Measurements from ENCODE around the gene OSBPL5.
"Not testable (repeated sequence)": the region's sequence is repeated elsewhere in the genome, so short reads cannot be mapped to it uniquely, and the experiment has no call there.

The OSBPL5 gene

DNA sequence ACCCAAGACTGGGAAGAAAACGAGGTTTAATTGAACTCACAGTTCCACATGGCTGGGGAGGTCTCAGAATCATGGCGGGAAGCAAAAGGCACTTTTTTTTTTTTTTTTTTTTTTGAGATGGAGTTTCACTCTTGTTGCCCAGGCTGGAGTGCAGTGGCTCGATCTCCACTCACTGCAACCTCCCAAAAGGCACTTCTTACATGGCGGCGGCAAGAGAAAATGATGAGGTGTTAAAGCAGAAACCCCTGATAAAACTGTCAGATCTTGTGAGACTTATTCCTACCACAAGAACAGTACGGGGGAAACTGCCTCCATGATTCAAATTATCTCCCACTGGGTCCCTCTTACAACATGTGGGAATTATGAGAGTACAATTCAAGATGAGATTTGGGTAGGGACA is 100.4 kb downstream of the OSBPL5 start:
- not testable (repeated sequence) for DNase-seq (ENCODE audit: extremely low spot score, insufficient read length, low read depth); FAIRE-seq

DNA sequence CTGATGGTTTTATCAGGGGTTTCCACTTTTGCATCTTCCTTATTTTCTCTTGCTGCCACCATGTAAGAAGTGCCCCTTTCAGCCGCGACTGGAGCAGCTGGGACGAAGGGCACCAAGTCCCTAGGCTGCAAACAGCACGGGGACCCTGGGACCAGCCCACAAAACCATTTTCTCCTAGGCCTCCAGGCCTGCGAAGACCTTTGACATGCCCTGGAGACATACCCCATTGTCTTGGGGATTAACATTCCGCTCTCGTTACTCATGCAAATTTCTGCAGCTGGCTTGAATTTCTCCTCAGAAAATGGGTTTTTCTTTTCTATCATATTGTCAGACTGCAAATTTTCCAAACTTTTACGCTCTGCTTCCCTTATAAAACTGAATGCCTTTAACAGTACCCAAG is 101.2 kb downstream of the OSBPL5 start:
- not testable (repeated sequence) for FAIRE-seq; DNase-seq (ENCODE audit: extremely low spot score, insufficient read length, low read depth)

DNA sequence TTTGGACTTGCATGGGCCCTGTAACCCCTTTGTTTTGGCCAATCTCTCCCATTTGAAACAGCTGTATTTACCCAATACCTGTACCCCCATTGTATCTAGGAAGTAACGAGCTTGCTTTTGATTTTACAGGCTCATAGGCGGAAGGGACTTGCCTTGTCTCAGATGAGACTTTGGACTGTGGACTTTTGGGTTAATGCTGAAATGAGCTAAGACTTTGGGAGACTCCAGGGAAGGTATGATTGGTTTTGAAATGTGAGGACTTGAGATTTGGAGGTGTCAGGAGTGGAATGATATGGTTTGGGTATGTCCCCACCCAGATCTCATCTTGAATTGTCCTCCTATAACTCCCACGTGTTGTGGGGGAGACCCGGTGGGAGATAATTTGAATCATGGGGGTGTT is 101.7 kb downstream of the OSBPL5 start:
- not testable (repeated sequence) for FAIRE-seq; DNase-seq (ENCODE audit: extremely low spot score, insufficient read length, low read depth)

DNA sequence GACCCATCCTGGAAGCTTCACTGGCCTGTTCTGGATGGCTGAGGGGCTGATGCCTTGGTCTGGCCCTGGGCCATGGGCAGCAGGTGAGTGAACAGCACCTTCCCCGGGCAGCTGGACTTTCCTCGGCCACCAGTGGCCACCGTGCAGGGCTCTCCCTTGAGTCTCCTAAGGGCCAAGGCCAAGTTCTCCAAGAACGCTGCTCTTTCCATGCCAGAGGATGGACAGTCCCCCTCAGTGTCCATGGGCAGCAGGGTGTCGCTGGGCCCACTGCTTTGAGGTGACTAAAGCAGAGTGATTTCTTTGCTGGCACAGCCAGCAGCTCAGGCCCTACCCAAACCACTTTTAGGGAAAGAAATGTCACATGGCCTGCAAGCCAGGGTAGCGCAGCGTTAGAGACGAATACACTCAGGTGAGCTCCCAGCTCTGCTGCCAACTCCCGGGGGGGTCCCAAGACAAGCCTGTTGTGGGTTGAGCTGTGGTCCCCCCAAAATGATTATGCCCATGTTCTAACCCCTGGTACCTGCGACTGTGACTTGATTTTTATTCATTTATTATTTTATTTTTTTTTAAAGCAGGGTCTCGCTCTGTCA is 104.6 kb downstream of the OSBPL5 start:
- DNase-seq (ENCODE audit: extremely low spot score, insufficient read length, low read depth) (no peak), FAIRE-seq (no peak)

DNA sequence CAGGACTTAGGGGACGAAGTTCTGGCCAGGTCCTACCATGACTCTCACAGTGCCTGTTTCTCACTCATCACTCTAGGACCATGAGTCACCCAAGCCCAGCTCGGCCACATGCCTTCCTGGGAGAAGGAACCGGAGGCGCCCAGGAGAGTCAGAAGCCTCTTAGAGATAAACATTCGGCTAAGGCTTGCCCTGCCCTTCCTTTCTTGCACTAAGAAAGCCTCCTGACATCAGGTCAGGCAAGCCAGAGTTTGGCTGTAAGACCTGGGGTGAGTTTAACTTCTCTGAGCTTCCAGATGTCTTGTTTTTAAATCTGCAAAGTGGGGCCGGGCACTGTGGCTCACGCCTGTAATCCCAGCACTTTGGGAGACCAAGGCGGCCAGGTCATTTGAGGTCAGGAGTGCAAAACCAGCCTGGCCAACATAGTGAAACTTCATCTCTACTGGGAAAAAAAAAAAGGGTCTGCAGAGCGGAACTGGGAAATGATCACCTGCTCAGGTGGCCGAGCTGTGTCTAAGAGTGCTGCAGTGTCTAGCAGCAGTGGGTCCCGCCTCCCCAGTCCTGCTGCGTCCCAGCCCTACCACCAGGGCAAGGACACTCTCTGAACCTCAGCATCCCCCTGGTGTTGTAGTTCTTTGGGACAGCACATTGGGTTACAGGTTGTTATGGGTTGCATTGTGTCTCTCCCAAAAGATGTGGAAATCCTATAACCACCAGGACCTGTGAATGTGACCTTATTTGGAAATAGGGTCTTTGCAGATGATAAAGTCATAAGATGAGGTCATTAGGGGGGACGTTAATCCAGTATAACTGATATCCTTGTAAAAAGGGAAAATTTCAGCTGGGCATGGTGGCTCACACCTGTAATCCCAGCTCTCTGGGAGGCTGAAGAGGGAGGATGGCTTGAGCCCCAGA is 106.1 kb downstream of the OSBPL5 start:
- DNase-seq (ENCODE audit: extremely low spot score, insufficient read length, low read depth) (no peak), FAIRE-seq (no peak)

DNA sequence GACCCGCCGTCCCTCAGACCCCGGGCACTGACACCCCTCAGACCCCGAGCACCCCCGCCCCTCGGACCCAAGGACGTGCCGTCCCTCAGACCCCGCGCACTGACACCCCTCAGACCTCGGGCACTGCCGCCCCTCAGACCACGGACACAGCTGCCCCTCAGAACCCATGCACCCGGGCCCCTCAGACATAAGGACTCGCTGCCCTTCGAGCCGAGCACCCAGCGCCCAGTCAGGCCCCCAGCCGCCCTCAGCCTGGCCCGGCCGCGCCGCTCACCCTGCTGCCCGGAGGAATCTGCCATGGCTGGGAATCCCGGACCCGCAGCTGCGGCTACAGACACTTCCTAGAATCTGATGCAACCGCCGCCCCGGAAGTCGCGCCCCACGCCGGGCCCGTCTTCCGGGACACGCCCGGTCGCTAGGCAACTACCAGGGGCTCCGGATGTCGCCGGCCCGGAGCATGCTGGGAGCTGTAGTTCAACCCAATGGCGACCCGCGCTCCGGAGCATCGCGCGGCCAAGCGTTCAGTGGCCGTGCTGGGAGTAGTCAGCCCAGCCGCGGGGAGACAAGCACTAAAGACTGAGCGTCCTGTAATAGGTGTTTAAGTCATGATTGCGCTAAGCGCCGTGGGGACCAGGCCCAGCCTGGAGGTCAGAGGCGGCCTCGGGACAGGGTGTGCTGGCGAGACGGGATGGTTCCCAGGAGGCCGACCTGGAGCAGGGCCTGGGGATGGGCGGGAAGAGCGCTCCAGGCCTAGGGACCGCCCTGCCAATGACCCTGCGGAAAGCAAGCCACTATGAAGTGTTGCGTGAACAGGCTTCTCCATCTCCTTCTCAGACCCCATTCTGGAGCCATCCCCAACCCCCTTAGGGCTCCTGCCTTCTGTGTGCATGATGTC is 107.8 kb downstream of the OSBPL5 start, which contains the start of gene CARS1:
CARS1 (minus strand) TSS at position 355 of the 895 bp plus-strand sequence; CDS start at position 299, 56 bp downstream.
- FAIRE-seq, result peak; percentile 84

DNA sequence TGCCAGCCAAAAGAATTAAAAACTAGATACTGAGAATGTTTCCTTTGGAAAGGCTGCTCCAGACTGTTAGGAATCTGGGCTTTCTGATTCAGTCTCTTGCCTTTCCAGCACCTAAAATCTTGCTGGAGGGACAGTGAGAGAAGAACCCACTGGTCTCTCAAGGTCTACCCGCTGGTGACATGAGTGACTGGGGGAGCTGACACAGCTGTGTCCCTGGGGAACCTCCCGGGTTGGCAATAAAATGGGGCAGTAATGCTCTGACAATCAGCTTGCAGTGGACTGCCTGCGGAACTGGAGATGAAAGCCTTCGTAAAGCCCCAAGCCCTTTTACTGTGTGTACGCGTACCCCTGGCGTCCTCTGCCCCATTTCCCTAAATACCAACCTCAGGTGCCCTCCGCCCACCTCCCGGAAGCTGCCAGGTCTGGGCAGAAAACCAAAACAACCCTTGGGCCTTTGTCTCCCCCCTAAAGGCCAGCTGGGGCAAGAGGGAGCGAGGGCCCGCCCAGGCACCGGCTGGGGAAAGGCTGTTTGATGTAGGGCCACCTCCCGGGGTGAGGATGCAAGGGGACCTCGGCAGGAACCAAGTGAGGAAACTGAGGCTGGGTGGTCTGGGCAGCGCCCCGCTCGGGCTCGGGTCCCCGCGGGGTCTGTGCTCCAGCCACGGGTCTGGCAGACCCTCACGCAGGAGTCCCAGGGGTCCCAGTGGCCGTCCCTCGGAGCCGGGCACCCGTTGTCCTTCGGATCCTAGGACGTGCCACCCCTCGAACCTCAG is 108.6 kb downstream of the OSBPL5 start:
- FAIRE-seq (no peak), DNase-seq (ENCODE audit: extremely low spot score, insufficient read length, low read depth) (no peak)

More for the DNA sequence above, 107.8 kb downstream of the OSBPL5 start, which contains the start of gene CARS1:
- DNase-seq (ENCODE audit: extremely low spot score, insufficient read length, low read depth), result peak; percentile 92

DNA sequence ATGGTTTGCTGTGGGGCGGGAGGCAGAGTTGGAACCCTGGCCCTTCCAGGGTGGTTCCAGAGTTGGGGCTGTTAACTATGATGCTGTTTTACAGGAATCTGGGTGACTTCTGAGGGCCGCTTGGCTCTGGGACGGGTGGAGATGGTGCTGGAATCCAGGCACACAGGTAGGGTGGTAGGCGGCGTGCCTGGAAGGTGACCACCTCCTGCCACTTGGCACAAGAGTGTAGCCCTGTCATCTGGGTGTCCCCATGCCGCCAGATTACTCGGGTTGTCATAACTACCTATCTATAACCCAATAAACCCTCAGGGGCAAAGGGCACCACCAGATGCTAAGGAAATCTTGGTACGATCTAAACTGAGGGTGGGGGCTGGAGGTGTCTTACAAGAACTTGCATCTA is 109.2 kb downstream of the OSBPL5 start:
- FAIRE-seq (no peak), DNase-seq (ENCODE audit: extremely low spot score, insufficient read length, low read depth) (no peak)

DNA sequence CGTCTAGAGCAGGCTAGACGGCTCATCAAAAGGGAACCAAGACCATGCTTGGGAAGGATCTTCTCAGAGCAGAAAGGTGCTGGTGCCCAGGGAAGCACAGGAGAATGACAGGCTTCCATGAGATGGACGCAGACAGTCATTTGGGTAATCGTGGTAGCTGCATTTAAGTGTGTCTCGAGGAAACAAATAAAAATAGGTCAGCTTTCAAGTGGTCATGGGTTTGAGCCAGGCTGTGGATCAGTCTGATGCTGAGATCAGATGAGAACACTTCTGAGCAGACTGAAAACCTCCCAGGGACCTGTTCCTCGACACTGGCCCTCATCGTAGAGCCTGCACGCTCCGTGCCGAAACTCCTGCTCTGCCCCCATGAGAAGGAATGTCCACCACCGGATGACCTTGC is 112.5 kb downstream of the OSBPL5 start:
- DNase-seq (ENCODE audit: extremely low spot score, insufficient read length, low read depth) (no peak), FAIRE-seq (no peak)

DNA sequence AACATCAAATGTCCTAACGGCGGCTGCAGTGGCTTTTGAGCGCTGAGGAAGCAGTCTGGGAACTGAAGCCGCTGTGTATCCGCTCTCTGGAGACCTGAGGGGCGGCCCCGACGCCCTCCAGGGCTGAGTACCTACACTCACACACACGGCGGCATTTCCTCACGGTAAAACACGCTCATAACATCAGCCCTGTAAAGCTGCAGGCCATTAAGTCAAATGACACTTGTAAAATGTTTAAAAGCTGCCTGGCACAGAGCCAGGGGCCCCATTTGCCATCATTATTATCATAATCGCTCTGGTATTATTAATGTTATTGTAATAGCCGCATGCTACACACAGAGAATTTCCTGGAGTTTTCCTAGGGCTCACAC is 113.0 kb downstream of the OSBPL5 start:
- no peak for DNase-seq (ENCODE audit: extremely low spot score, insufficient read length, low read depth)
- no peak for FAIRE-seq

DNA sequence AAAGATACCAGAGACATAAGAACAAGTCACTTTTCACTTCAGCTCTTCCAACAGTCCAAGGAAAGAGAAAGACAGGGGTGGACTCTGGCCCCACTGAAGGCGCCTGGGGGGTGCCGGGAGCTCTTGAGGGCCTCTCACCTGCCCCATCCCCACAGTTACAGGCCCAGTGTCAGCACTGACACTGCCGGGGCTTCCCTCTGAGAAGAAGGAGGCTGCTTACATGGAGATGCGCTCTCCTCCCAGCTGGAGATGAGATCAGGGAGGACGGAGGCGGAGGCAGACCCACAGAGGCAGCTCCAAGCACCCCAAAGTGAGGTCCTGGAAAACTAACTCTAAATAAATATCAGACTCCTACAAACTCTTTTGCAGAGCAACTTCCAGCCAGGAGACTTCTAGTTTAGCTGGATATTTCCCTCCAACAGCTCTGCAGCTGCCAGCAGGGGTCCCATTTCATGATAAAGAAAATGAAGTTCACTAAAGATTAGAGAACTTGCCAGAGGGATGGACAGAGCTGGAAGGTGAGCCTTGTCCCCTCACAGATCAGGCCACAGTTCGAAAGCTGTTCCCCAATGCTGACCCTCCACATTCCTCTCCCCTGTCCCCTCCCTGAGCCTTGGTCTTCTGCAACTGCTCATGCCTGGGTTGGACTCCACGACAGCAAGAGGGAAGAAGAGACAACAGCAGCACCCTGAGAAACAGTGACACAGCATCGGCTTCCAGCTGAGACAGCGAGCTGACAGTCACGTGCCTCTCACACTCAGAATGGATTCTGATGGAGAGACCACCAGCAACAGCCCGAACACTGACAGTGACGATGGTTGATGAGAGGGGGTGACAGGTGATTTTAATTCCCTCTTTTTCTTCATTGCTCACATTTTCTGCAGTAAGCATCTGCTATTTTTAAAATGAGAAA is 113.7 kb downstream of the OSBPL5 start:
- no peak for FAIRE-seq

DNA sequence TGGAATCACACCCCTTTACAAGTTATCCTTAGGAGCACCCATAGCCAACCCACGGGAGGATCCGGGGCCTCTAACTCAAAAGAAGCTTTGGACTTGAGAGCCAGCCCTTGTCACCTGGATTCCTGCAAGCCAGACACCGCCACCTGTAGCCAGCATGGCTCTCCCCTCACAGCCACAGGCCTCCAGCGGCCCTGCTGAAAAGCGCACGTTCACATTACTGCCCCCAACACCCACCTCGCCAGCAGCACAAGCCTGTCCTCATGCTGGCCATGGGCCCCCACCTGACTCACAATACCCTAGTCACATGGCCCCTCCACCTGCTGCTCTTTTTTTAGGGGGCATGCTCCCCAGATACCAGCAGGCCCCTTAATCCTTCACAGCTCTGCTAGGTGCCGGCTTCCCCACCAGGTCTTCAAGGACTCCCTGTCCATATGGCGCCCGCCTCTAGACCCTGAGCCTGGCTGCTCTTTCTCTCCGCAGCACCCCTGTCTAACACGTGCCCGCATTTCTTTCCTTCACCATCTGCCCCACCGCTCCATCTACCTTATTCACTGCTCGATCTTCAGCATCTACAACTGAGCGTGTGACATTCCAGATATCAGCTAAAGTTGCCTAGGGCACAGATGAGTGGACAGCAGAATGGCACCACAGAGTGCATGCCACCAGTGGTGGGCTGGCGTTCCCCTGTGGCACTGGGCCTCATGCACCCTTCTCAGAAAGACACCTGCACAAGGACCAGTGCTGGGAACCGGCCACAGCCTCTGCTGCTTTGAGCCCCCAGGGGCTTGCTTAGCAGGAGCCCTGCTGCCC is 114.5 kb downstream of the OSBPL5 start:
- DNase-seq (ENCODE audit: extremely low spot score, insufficient read length, low read depth) (no peak), FAIRE-seq (no peak)

More for the DNA sequence above, 113.7 kb downstream of the OSBPL5 start:
- no peak for DNase-seq (ENCODE audit: extremely low spot score, insufficient read length, low read depth)

DNA sequence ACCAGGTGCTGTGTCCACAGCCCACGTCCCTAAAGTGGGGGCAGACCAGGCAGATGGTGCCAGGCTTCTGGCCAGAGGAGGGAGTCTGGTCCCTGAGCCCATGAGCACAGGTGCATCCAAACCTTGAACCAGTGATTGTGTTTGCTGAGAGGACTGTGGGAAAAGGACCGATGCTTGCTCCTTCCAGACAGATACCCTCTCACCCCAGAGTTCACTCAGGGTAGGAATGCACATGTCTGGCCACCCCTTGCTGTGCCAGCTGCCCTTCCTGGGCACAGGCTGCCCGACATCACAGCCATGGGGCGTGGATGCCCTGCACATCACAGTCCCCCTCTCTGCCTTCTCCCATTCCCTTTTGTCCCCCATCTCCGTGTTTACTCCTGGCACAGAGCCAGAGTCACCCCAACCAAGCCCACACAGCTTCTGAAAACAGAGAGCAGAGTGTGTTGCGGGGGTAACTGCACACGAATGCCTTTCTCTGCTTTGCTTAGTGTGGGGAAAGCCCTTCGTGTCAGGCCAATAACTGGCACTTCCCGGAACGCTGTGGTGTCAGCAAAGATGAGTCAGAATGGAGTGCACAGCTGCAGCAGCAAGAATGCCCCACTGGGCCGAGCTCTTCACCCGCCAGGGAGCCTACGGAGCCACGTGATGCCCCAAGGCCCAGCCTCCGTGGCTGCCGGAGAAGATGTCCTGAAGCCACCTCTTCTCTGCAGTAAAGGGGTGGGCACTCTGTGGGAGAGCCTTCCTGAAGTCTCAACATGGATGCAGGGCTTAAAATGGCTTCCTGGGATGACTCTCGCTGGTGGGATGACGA is 115.5 kb downstream of the OSBPL5 start:
- DNase-seq (ENCODE audit: extremely low spot score, insufficient read length, low read depth) (peak; percentile 76), FAIRE-seq (peak; percentile 95)

DNA sequence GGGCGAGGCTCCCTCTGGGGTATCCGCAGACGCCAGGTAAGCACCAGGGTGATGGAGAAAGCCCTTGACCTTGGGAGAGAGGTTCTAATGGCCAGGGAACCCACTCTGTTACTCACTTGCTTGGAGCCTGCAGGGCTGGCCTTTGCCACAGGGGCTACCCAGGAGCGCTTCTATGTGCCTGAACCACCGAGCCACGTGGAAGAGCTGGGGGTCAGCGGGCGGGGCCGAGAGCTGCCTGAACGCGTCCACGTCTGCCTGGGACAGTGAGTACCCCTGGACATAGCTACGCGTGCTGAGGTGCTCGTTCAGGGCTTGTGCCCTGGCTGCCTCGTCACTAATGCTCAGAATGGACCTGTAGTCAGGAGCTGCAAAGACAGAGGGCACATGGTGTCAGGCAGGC is 117.5 kb downstream of the OSBPL5 start:
- FAIRE-seq (no peak), DNase-seq (ENCODE audit: extremely low spot score, insufficient read length, low read depth) (no peak)

DNA sequence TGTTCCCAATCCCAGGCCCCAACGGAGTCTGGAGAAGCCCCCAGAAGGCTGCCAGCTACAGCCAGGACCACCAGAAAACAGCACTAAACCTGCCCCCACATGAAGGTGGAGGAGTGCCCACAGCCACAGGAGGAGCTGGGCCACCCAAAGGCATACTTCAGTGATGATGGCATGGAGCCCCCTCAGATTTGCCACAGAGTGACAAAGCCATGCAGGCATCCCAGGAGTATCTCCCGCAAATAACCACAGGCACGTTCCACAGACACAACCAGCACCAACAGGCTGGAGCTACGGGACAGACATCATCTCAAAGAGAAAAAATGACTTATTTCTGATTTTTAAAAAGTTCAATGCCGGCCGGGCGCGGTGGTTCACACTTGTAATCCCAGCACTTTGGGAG is 118.5 kb downstream of the OSBPL5 start:
- FAIRE-seq, result no peak
- DNase-seq (ENCODE audit: extremely low spot score, insufficient read length, low read depth), result no peak

DNA sequence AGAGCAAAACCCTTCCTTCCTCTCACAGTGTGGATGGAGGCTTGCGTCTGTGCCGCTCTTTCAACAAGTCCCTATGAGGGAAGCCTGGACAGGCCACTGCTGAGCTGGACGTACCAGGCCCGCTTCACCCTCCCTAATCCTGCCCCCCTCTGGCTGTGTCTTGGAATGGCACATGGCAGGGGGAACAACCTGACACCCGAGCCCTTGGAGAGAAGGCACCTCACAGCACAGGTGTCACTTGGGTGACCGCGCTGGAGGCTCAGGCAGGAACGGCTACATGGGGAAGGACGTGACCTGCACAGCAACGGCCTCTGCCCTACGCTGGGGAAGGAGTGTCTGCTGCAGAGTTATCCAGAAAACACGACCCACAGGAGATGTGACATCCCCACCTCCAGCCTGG is 118.9 kb downstream of the OSBPL5 start:
- DNase-seq (ENCODE audit: extremely low spot score, insufficient read length, low read depth) (no peak), FAIRE-seq (no peak)

DNA sequence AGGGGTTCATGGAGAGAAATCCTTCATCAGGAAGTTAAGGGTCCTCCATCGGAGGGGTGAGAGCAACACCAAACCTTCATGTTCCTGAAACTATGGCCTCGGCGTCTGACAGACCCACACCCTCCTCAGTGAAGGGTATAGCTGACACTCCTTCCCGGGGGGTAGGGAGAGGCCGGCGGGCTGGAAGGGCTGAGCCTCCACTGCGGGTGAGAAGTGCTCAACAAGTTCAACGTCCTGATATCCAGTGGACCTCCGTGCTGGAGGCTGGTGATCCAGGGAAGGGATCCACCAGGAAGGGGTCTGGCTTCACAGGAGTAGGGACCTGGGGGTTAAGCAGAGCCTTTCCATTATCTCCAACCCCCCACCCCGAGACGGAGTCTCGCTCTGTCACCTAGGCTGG is 120.2 kb downstream of the OSBPL5 start:
- DNase-seq (ENCODE audit: extremely low spot score, insufficient read length, low read depth) (no peak), FAIRE-seq (no peak)

Measured in GM18507 (cell line).